ENCODE measurements around the gene HS3ST4. TPM values are rescaled to one million over a fixed set of nuclear protein-coding genes. Genes with fewer than 3 reads are reported as not detected.

HS3ST4 gene
- total RNA-seq, 6 experiments from 2014 or later = not detected

- Histone ChIP-seq H3K4me1 (no peaks in the 10 kb centered on the region), H3K27me3 (no peaks in the 10 kb centered on the region), H3K36me3 (no peaks in the 10 kb centered on the region), H3K27ac (no peak overlapping the region), H3K4me3 (no peak overlapping the region), H3K9me3 (no peaks in the 10 kb centered on the region)
- DNase-seq (no peak), ATAC-seq (no peak)
- intact Hi-C loops (cut with DNase I) = no loop called here
- WGBS (ENCODE audit: insufficient coverage, low coverage, low lambda C conversion rate, missing lambda C conversion rate) = 54% methylated on average over 6 of the region's 6 CpGs
- TF ChIP-seq POLR2A (IDR thresholded peaks at IDR 0.05) (no peak), CTCF (IDR thresholded peaks at IDR 0.05) (no peak)
Observed at GRCh38 chr16:25817295-25817694, 125.5 kb downstream of the HS3ST4 start.

GRCh38 chr16:25817876-25818275, 126.1 kb downstream of the HS3ST4 start:
- Histone ChIP-seq H3K27me3 (no peaks in the 10 kb centered on the region), H3K4me3 (no peak overlapping the region), H3K36me3 (no peaks in the 10 kb centered on the region), H3K27ac (no peak overlapping the region), H3K9me3 (no peaks in the 10 kb centered on the region), H3K4me1 (no peaks in the 10 kb centered on the region)
- ATAC-seq (no peak), DNase-seq (no peak)
- intact Hi-C loops (cut with DNase I) = no loop called here
- TF ChIP-seq POLR2A (IDR thresholded peaks at IDR 0.05) = no peak
- no peak for TF ChIP-seq CTCF (IDR thresholded peaks at IDR 0.05)
- WGBS (ENCODE audit: insufficient coverage, low coverage, low lambda C conversion rate, missing lambda C conversion rate) = 64% methylated on average over 4 of the region's 4 CpGs

- Histone ChIP-seq H3K4me3 (no peak overlapping the region), H3K9me3 (no peaks in the 10 kb centered on the region), H3K27ac (no peak overlapping the region), H3K4me1 (no peaks in the 10 kb centered on the region), H3K36me3 (no peaks in the 10 kb centered on the region), H3K27me3 (no peaks in the 10 kb centered on the region)
- ATAC-seq (no peak), DNase-seq (no peak)
- TF ChIP-seq CTCF (IDR thresholded peaks at IDR 0.05) (no peak), POLR2A (IDR thresholded peaks at IDR 0.05) (no peak)
- WGBS (ENCODE audit: insufficient coverage, low coverage, low lambda C conversion rate, missing lambda C conversion rate) = 62% methylated on average over 2 of the region's 2 CpGs
- intact Hi-C loops (cut with DNase I) = no loop called here
Observed at GRCh38 chr16:25823891-25824290, 132.1 kb downstream of the HS3ST4 start.

GRCh38 chr16:25827709-25828108, 135.9 kb downstream of the HS3ST4 start:
- Histone ChIP-seq H3K36me3 (no peaks in the 10 kb centered on the region), H3K27ac (no peak overlapping the region), H3K27me3 (no peaks in the 10 kb centered on the region), H3K4me3 (no peak overlapping the region), H3K9me3 (no peaks in the 10 kb centered on the region), H3K4me1 (no peaks in the 10 kb centered on the region)
- DNase-seq = no peak
- WGBS (ENCODE audit: insufficient coverage, low coverage, low lambda C conversion rate, missing lambda C conversion rate) = 44% methylated on average over 2 of the region's 2 CpGs
- TF ChIP-seq CTCF (IDR thresholded peaks at IDR 0.05) (no peak), POLR2A (IDR thresholded peaks at IDR 0.05) (no peak)
- ATAC-seq = no peak
- intact Hi-C loops (cut with DNase I) = no loop called here

- H3K4me3 ChIP-seq = no peak overlapping the region
- TF ChIP-seq CTCF (IDR thresholded peaks at IDR 0.05) (no peak), POLR2A (IDR thresholded peaks at IDR 0.05) (no peak)
- no peaks in the 10 kb centered on the region for H3K36me3 ChIP-seq
- no peaks in the 10 kb centered on the region for H3K9me3 ChIP-seq
- H3K27ac ChIP-seq = no peak overlapping the region
- no peaks in the 10 kb centered on the region for H3K4me1 ChIP-seq
- intact Hi-C loops (cut with DNase I) = no loop called here
- 77% methylated on average over 3 of the region's 3 CpGs for WGBS (ENCODE audit: insufficient coverage, low coverage, low lambda C conversion rate, missing lambda C conversion rate)
- ATAC-seq = no peak
- no peak for DNase-seq
- H3K27me3 ChIP-seq = no peaks in the 10 kb centered on the region
Observed at GRCh38 chr16:25828510-25828909, 136.8 kb downstream of the HS3ST4 start.
